ENCODE measurements around the gene CDKN2C.
"Not testable (repeated sequence)": the region's sequence is repeated elsewhere in the genome, so short reads cannot be mapped to it uniquely, and the experiment has no call there.

Gene CDKN2C

DNA sequence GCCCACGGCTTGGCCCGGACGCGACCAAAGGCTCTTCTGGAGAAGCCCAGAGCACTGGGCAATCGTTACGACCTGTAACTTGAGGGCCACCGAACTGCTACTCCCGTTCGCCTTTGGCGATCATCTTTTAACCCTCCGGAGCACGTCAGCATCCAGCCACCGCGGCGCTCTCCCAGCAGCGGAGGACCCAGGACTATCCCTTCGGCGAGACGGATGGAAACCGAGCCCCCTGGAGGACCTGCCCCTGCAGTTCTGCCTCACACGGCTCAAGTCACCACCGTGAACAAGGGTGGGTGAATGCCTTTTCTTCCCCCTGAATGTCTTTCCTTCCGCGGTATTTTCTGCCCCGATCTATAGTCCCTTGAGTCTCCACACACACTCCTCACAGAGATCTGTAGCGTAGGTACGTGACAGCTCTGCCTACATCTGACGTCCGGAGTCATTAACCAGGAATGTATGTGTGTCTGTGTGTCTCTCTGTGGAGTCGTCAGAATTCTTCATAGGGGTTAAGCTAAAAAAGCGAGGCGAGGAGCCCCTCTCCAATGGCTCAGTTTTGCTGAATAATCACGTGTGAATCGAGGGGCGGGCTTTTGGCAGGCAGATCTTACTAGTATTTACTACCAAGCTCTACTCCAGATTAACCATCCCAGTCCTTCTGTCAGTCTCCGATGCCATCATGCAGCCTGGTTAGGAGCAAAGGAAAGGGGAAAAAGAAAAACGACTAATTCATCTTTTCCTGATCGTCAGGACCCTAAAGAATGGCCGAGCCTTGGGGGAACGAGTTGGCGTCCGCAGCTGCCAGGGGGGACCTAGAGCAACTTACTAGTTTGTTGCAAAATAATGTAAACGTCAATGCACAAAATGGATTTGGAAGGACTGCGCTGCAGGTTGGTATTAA lies at the start of gene CDKN2C:
Gene CDKN2C (plus strand): TSS at position 635 of the 898 bp plus-strand sequence. CDS start 124 bp downstream, at position 759.
- peak; percentile 93 for DNase-seq

GRCh38 chr1:50920409-50920808 lies 49.6 kb upstream of the CDKN2C start:
- DNase-seq = no peak

DNA sequence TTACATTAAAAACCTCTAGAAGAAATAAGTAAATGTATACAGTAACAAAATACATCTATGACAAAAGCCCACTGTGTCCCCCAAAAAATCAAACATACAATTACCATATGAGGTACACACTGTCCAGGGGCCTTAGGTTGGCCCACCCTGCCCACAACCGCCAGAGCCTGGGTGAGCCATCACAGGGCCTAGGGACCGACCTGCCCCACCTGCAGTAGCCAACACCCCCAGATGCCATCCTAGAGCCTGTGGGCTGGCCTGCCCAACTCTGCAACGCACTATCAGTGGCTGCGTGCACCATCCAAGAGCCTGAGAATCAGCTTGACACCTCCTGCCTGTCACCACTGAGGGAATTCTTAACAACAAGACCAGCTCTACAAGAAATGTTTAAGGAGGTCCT lies 49.0 kb upstream of the CDKN2C start:
- DNase-seq = no peak

DNA sequence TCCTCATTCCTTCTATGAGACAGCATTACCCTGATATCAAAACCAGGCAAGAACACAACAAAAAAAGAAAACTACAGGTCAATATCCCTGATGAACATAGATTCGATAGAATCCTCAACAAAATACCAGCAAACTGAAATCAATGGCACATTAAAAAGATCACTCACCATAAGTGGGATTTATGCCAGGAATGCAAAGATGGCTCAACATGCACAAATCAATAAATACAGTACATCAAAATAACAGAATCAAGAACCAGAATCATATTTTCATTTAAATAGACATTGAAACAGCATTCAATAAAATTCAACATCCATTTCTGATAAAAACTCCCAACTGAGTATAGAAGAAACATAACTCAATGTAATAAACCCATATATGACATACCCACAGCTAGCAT lies 46.5 kb upstream of the CDKN2C start:
- no peak for DNase-seq

- peak; percentile 40 for DNase-seq
Measured at GRCh38 chr1:50929376-50929958, 40.6 kb upstream of the CDKN2C start.

DNA sequence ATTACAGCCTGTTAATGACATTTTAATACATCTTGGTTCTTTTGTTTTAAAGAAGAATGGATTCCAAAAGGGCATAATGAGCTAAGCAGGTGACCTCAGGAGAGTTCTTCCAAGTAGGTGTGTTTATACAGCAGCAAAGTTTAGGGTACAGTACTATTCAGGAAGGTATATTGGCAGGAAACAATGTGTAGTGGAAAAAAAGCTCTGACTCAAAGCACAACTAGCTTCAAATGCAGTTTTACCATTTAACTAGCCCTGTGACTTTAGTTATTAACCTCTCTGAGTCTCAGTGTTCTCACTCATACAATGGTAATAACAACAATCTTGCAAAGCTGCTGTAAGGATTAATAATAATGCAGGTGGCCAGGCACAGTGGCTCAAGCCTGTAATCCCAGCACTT lies 39.9 kb upstream of the CDKN2C start:
- DNase-seq = no peak

- no peak for DNase-seq
Measured at GRCh38 chr1:50930965-50931737, 38.9 kb upstream of the CDKN2C start.

- DNase-seq = not testable (repeated sequence)
Measured at GRCh38 chr1:50932043-50932442, 38.0 kb upstream of the CDKN2C start.

GRCh38 chr1:50933770-50934169 lies 36.3 kb upstream of the CDKN2C start:
- not testable (repeated sequence) for DNase-seq

DNA sequence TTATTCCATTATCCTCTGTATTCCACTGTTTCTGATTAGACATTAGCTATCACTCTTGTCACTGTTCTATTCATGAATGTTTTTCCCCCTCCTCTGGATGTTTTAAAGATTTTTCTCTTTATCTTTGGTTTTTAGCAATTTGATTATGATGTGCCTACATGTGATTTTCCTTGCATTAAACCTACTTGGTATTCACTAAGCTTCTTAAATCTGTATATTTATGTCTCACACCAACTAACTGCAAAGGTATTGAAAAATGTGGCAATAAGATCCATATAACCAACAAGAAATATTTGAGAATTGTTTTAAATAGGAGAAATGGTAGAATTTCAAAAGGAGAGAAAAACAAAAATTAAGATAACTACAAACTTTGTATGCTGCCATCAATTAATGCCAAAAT lies 35.2 kb upstream of the CDKN2C start:
- no peak for DNase-seq

DNA sequence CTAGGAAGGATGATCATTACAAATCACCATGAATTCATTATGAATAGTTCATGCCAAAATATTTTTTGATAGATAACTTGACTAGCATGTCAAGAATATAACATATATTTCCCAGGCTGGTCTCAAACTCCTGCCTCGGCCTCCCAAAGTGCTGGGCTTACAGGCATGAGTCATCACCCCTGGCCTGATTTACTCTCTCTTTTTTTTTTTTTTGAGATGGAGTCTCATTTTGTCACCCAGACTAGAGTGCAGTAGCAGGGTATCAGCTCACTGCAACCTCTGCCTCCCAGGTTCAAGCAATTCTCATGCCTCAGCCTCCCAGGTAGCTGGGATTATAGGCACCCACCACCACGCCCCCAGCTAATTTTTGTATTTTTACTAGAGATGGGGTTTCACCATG lies 34.8 kb upstream of the CDKN2C start:
- not testable (repeated sequence) for DNase-seq

GRCh38 chr1:50936321-50936720 lies 33.7 kb upstream of the CDKN2C start:
- no peak for DNase-seq

- no peak for DNase-seq
Measured at GRCh38 chr1:50940291-50940690, 29.8 kb upstream of the CDKN2C start.

DNA sequence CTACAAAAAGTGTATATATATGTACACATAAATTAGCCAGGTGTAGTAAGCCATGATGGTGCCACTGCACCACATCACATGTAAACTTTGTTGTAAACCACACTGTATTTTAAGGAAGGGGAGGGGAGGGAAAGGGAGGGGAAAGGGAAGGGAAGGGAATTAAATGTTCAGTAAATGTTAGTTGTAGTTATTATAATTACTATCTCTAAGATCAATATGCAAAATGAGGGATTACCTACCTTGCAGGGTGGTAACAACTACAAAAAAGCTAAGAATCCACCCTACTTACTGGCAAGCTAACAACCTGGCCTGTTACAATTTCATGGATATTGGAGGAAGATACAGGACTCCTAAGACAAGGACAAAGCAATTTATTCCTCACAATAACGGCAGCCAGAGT lies 27.7 kb upstream of the CDKN2C start:
- no peak for DNase-seq

DNA sequence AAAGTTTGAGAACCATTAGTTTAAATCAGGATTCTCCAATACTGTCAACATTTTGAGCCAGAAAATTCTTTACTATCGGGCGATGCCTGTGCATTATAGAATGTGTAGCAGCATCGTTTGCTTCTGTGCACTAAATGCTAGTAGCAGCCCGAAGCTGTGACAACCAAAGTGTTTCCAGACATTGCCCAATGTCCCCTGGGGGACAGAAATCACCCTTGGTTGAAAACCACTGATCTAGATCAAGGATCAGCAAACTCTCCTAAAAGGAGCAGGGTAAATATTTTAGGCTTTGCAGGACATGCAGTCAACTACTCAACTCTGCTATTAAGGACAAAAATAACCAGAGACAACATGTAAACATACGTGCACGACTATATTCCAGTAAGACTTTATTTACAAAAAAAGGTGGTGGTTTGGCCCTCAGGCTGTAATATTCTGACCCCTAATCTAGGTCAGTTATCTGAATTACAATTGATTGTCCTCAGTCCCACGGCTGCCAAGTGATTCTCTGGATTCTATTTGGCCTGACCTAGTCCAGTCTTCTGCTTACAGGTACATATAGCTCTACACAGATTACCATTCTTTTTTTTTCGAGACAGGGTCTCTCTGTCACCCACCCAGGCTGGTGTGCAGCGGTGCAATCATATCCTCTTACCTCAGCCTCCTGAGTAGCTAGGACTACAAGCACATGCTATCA lies 20.6 kb upstream of the CDKN2C start:
- no peak for DNase-seq

- no peak for DNase-seq
Measured at GRCh38 chr1:50950396-50950795, 19.6 kb upstream of the CDKN2C start.

DNA sequence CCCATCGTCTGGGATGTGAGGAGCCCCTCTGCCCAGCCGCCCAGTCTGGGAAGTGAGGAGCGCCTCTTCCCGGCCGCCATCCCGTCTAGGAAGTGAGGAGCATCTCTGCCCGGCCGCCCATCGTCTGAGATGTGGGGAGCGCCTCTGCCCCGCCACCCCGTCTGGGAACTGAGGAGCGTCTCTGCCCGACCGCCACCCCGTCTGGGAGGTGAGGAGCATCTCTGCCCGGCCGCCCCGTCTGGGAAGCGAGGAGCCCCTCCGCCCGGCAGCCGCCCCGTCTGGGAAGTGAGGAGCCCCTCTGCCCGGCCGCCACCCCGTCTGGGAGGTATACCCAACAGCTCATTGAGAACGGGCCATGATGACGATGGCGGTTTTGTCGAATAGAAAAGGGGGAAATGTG lies 17.5 kb upstream of the CDKN2C start:
- not testable (repeated sequence) for DNase-seq

DNA sequence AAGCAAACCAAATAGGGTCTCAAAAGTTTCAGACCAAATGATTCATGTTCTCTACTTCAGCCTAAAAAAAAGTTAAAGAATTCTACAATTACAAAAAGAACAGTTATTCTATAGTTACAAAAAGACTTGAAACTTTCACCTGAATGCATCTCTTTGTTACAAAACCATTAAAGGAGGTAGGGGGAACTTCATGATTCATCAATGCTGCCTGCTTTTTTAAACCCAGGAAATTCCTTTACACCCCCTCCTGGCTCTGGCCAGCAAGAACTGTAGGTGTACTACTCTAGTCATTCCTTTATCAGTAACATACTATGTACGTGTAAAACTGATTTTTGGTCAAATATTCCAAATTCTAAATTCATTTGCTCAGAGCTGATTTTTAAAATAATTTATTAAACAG lies 14.9 kb upstream of the CDKN2C start:
- no peak for DNase-seq

DNA sequence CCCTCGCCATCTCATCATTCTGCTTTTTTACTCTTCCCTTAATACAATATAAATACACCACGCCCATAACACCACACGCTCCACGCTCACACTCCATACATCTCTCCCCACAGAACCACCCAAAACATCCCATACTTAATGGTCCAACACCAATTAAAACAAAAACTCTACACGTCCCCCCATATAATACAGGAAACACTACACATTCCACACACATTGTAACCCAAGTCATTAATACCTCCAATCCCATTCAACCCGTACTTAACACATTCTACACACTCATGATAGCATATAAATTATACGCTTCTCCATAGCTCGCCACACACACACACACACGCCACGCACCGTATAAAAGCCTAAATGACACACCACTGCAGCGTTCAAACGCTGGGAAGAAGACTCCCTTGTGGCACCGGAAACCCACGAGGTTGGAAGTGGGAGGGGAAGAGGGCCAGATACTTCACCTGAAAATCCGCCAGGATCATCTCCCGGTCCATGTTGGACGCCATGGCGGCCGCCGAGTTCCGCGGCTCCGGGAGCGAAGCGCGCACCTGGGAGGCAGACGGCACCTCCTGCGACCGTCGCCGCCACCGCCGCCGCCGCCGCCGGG lies 10.6 kb upstream of the CDKN2C start:
- DNase-seq = peak; percentile 69

DNA sequence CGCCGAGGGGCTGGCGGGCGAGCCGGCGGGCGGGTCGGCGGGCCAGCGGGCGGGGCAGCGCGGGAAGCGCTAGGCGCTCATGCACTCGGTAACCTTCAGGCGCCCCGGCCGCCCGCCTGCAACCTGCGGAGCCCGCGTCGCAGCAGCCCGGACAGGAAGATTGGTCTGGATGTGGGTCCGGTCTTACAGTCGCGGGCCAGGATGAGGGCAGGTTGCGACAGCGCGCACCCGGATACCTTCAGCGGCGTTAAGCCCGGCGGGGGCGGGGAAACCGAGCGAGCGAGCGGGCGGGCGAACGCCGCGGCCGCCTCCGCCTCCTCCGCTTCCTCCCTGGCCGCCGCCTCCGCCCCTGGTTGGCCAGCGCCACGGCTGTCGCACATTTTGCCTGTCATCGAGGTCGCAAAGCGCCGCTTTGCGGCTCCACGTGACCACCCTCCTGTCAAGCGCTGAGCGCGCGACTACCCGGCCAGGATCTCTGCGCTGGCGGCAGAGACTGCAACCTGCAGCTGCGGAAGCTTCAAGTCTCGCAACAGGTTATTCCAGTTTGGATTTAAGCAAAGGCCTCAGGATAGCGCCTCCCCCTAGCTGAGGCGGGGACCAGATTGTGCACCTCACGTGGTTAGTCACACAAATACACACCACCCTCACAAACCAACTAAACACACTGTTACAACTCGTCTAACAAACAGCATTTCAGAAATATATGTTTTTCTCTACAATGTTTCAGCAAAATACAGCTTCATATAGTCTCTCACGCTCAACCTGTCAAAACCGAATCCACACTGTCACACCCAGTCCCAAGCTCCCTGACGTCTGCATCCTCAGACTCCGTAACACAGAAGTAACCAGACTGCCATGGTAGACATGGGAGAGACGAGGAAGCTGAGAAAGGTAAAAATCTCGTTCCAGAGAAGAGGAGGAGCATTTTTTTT lies 9.9 kb upstream of the CDKN2C start, which contains the start of gene FAF1:
Gene FAF1 (minus strand): TSS at position 355 of the 932 bp plus-strand sequence. CDS start 456 bp downstream, outside the sequence.
- DNase-seq = peak; percentile 98

- no peak for DNase-seq
Measured at GRCh38 chr1:50964863-50965262, 5.2 kb upstream of the CDKN2C start.
